Tibial nerve (tissue), 4 donors: Measurements from ENCODE around the gene NEDD4L.

Experiments used
- CTCF ChIP-seq, 5 experiments: fragments of 200-600 bp in 3 of 5; fragments of 450-650 bp in 2 of 5; sonication (generic) in 3 of 5; IDR thresholded peaks; one replicate each; pipeline ENCODE4 v1.5.1; 2016 to 2019; ENCODE audit warnings: antibody characterized with exemption in 5 of 5, mild to moderate bottlenecking in 3 of 5, moderate library complexity in 2 of 5
- EP300 ChIP-seq, 2 donors: sonication (generic); formaldehyde crosslinking; IDR thresholded peaks; one replicate each; pipeline ENCODE4 v1.6.1; 2017; ENCODE audit warnings: antibody characterized with exemption in 2 of 2, mild to moderate bottlenecking in 1 of 2
- POLR2A ChIP-seq, 2 donors: fragments of 450-650 bp; IDR thresholded peaks; one replicate each; pipeline ENCODE4 v1.6.1; 2017; ENCODE audit warnings: antibody characterized with exemption in 2 of 2, mild to moderate bottlenecking in 2 of 2, moderate library complexity in 2 of 2

GRCh38 chr18:58051765-58052460, 7.9 kb downstream of the NEDD4L start:
- no peak for TF ChIP-seq POLR2A (IDR thresholded peaks at IDR 0.05)
- peak in 1 of 5 experiments; percentile 6 for TF ChIP-seq CTCF (IDR thresholded peaks at IDR 0.05)
- TF ChIP-seq EP300 (IDR thresholded peaks at IDR 0.05): no peak
